Measurements from ENCODE around the gene FHDC1.

GRCh38 chr4:152900395-152900794 is 35.7 kb upstream of the FHDC1 start:
- TF ChIP-seq POLR2AphosphoS5 (IDR thresholded peaks at IDR 0.05; ENCODE audit: low read depth, low read length) = no peak
- no peak for TF ChIP-seq POLR2A (IDR thresholded peaks at IDR 0.05; ENCODE audit: low read depth, low read length)
- no peak for TF ChIP-seq TAF1 (IDR thresholded peaks at IDR 0.05; ENCODE audit: borderline replicate concordance, low read depth, low read length)
